GM23248 (cell line): ENCODE measurements around the gene C16orf54. TPM values are rescaled to one million over a fixed set of nuclear protein-coding genes. Genes with fewer than 3 reads are reported as not detected.
A peak's percentile ranks its signal among the peaks of the same experiment; 100 is the strongest.
"Not testable (repeated sequence)": the region's sequence is repeated elsewhere in the genome, so short reads cannot be mapped to it uniquely, and the experiment has no call there.

Experiments
- DNase-seq: peaks from one replicate; pipeline ENCODE4 v3.0.0-alpha.2; 2015
- H2AFZ ChIP-seq: fragments of 200-600 bp; sonication (generic); 2 replicates; pipeline ENCODE4 v1.6.1; 2016; ENCODE audit warnings: antibody characterized with exemption
- H3F3A ChIP-seq: fragments of 200-600 bp; sonication (generic); 2 replicates; pipeline ENCODE4 v1.6.1; 2016; ENCODE audit warnings: mild to moderate bottlenecking, antibody characterized with exemption, mixed run types; ENCODE audit not compliant: insufficient read depth
- H3K27ac ChIP-seq: fragments of 200-600 bp; sonication (generic); 2 replicates; pipeline ENCODE4 v1.5.1; 2016; ENCODE audit warnings: mild to moderate bottlenecking
- H3K27me3 ChIP-seq: fragments of 200-600 bp; sonication (generic); replicated peaks from 2 replicates; pipeline ENCODE4 v1.6.1; 2016; ENCODE audit warnings: mild to moderate bottlenecking; ENCODE audit not compliant: insufficient read depth
- H3K36me3 ChIP-seq: fragments of 200-600 bp; sonication (generic); 2 replicates; pipeline ENCODE4 v1.6.1; 2016; ENCODE audit warnings: low read depth, mild to moderate bottlenecking
- H3K4me1 ChIP-seq: fragments of 200-600 bp; sonication (generic); 2 replicates; pipeline ENCODE4 v1.6.1; 2016; ENCODE audit warnings: mild to moderate bottlenecking; ENCODE audit not compliant: insufficient read depth
- H3K4me2 ChIP-seq: fragments of 200-600 bp; sonication (generic); one replicate; pipeline ENCODE4 v1.6.1; 2016; ENCODE audit warnings: mild to moderate bottlenecking; ENCODE audit not compliant: unreplicated experiment
- H3K4me3 ChIP-seq: fragments of 200-600 bp; sonication (generic); 2 replicates; pipeline ENCODE4 v1.5.1; 2016; ENCODE audit warnings: mild to moderate bottlenecking
- H3K79me2 ChIP-seq: fragments of 200-600 bp; sonication (generic); 2 replicates; pipeline ENCODE4 v1.6.1; 2016; ENCODE audit warnings: mild to moderate bottlenecking; ENCODE audit not compliant: insufficient read depth
- H3K9ac ChIP-seq: fragments of 200-600 bp; sonication (generic); 2 replicates; pipeline ENCODE4 v1.6.1; 2016; ENCODE audit warnings: mild to moderate bottlenecking
- H3K9me2 ChIP-seq: fragments of 200-600 bp; sonication (generic); 2 replicates; pipeline ENCODE4 v1.6.1; 2016; ENCODE audit warnings: mixed run types, mild to moderate bottlenecking, moderate library complexity; ENCODE audit not compliant: insufficient read depth
- H3K9me3 ChIP-seq: fragments of 200-600 bp; sonication (generic); one replicate; pipeline ENCODE4 v1.6.1; 2017; ENCODE audit warnings: low read depth
- H4K20me1 ChIP-seq: fragments of 200-600 bp; sonication (generic); 2 replicates; pipeline ENCODE4 v1.6.0; 2016; ENCODE audit not compliant: insufficient read depth
- EZH2 ChIP-seq: fragments of 200-600 bp; sonication (generic); IDR thresholded peaks from 2 replicates; pipeline ENCODE4 v1.6.1; 2018; ENCODE audit warnings: antibody characterized with exemption, mild to moderate bottlenecking; ENCODE audit not compliant: insufficient read depth, poor library complexity, severe bottlenecking
- EZH2phosphoT487 ChIP-seq: fragments of 200-600 bp; sonication (generic); IDR thresholded peaks from 2 replicates; pipeline ENCODE4 v1.6.1; 2018; ENCODE audit warnings: antibody characterized with exemption, moderate library complexity, mild to moderate bottlenecking, low read depth; ENCODE audit not compliant: insufficient read depth
- WGBS, 2 experiments: methylation state at CpG; one replicate each; pipeline ENCODE4 v1.1.6; 2015 to 2017; ENCODE audit warnings: low lambda C conversion rate in 2 of 2, low coverage in 1 of 2; ENCODE audit errors: missing lambda C conversion rate in 2 of 2; 5-methylcytosine and 5-hydroxymethylcytosine counted together
- in situ Hi-C: fragments of 300-500 bp; cut with MboI; formaldehyde crosslinking; loops from 2 replicates; pipeline ENCODE4 v1.15.0; 2020
- polyA plus RNA-seq: library from polyadenylated mRNA; unstranded; fragments of >200 nt; fragmentation: Nextera tagmentation; extraction: Ambion mirVana; gene quantifications from 2 replicates; pipeline ENCODE4 v1.2.1, GENCODE V29; 2016
- total RNA-seq: library from RNA; depleted of rRNA; stranded (reverse); fragments of >200 nt; shearing (Covaris generic); gene quantifications from 2 replicates; pipeline ENCODE4 v1.2.3, GENCODE V29; 2014

C16orf54 gene
- total and polyA plus RNA-seq, 2 experiments from 2014 or later, result not detected

DNA sequence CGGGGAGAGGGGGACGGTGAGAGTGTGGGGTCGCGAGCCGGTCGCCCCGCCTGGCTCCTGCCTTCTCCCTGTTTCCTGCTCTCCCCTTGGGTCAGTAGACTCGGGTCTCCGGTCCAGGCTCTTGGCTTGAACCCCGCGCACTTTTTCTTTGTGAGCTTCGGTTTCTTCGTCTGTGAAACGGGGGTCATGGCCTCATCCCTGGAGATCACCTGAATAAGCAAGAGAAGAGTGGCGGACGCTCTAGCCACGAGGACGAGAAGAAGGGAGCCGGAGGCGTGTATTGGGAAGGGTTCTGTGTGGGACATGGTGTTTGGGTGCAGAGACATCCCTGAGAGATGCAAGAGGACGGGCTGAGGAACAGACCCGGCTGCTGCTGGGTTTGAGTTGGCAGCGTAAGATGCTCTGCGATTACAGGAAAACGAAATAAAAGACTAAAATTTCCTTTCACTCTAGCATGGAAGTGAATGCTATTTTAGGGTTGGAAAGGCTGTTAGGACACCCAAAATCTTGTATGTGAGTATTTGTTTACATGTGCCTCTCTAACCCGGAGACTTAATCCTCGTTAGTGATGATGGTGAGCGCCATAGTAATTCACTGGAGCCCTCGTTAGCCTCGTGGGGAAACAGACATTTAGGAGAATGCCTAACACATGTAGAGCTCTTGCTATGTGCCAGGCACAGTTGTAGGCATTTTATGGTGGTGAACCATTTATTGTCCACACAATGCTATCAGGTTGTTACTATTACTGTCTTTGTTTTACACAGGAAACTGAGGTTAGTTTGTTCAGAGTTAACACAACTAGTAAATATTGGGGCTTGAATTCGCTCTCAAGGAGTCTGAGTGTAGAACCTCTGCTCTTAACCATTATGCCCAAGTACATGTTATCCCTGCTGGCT, 45.4 kb upstream of the C16orf54 start:
- WGBS, 2 experiments, result 2 to 3% methylated on average over 26 to 31 of the region's 31 CpGs
- Histone ChIP-seq H3K27me3 (no peaks in the 10 kb centered on the region), H3K4me2 (peak overlapping the region; percentile 79), H3K9ac (peak overlapping the region; percentile 86), H2AFZ (peak overlapping the region; percentile 94), H3K9me2 (no peaks in the 10 kb centered on the region), H3K79me2 (peaks cover 56% of the 10 kb centered on the region), H4K20me1 (no peaks in the 10 kb centered on the region), H3K4me3 (peak overlapping the region; percentile 84), H3K36me3 (no peaks in the 10 kb centered on the region), H3K9me3 (no peaks in the 10 kb centered on the region), H3F3A (peaks cover 5% of the 10 kb centered on the region; the same call in 1 of the 2 replicates), H3K4me1 (0 out of 2 replicates have a peak, but pooled peaks cover 9% of the 10 kb centered on the region), H3K27ac (peak overlapping the region; percentile 13; the same call in 1 of the 2 replicates)
- DNase-seq, result peak; percentile 51
- TF ChIP-seq EZH2 (no peak), EZH2phosphoT487 (no peak)
- in situ Hi-C loops, result no loop called here

GRCh38 chr16:29790183-29790948, 44.6 kb upstream of the C16orf54 start, which contains the start of gene KIF22:
TSS of gene KIF22 (plus strand) at chr16:29790751. CDS start at chr16:29790760, 9 bp downstream.
- H3K4me3 ChIP-seq, result peak within 1 kb of the TSS; percentile 84
- H3K9ac ChIP-seq, result peak within 1 kb of the TSS; percentile 86
- TF ChIP-seq EZH2, result no peak
- TF ChIP-seq EZH2phosphoT487, result no peak
- peak within 1 kb of the TSS; percentile 81 for H3K27ac ChIP-seq
- H3K9me2 ChIP-seq, result no peaks in the 10 kb centered on the region
- H3K36me3 ChIP-seq, result no peaks in the 10 kb centered on the region
- peaks cover 9% of the 10 kb centered on the region; the same call in 1 of the 2 replicates for H3K4me1 ChIP-seq
- WGBS, 2 experiments, result 0 to 2% methylated on average over 61 to 67 of the region's 67 CpGs
- peak; percentile 100 for DNase-seq
- H3K27me3 ChIP-seq, result no peaks in the 10 kb centered on the region
- in situ Hi-C loops, result no loop called here
- peaks cover 5% of the 10 kb centered on the region; the same call in 1 of the 2 replicates for H3F3A ChIP-seq
- H3K4me2 ChIP-seq, result peak within 1 kb of the TSS; percentile 88
- peaks cover 48% of the 10 kb centered on the region for H3K79me2 ChIP-seq
- no peaks in the 10 kb centered on the region for H4K20me1 ChIP-seq
- peak within 1 kb of the TSS; percentile 100 for H2AFZ ChIP-seq
- H3K9me3 ChIP-seq, result no peaks in the 10 kb centered on the region

- Histone ChIP-seq H3F3A (peaks cover 5% of the 10 kb centered on the region; the same call in 1 of the 2 replicates), H3K79me2 (peaks cover 42% of the 10 kb centered on the region), H3K4me1 (peaks cover 9% of the 10 kb centered on the region; the same call in 1 of the 2 replicates), H2AFZ (peak overlapping the region; percentile 100), H3K9me3 (no peaks in the 10 kb centered on the region), H3K27me3 (no peaks in the 10 kb centered on the region), H3K27ac (peak overlapping the region; percentile 81), H3K4me2 (peak overlapping the region; percentile 88), H3K36me3 (no peaks in the 10 kb centered on the region), H3K9me2 (no peaks in the 10 kb centered on the region), H3K4me3 (peak overlapping the region; percentile 84), H4K20me1 (no peaks in the 10 kb centered on the region), H3K9ac (peak overlapping the region; percentile 83)
- no peak for DNase-seq
- TF ChIP-seq EZH2phosphoT487 (no peak), EZH2 (no peak)
- in situ Hi-C loops, result no loop called here
- 56 to 64% methylated on average over 17 to 20 of the region's 20 CpGs for WGBS, 2 experiments
Measured at GRCh38 chr16:29789775-29790182, 44.0 kb upstream of the C16orf54 start.

- H3K4me3 ChIP-seq, H3K9me2 ChIP-seq, in situ Hi-C loops, H3K4me1 ChIP-seq, H3K27me3 ChIP-seq, H3K9me3 ChIP-seq, DNase-seq, H3F3A ChIP-seq, H4K20me1 ChIP-seq, H3K4me2 ChIP-seq, H3K9ac ChIP-seq, H3K36me3 ChIP-seq, H2AFZ ChIP-seq, H3K27ac ChIP-seq: not testable (repeated sequence)
- H3K79me2 ChIP-seq, result peaks cover 16% of the 10 kb centered on the region
- 85% methylated on average over 4 of the region's 4 CpGs for WGBS, 2 experiments
Measured at GRCh38 chr16:29787155-29787554, 41.4 kb upstream of the C16orf54 start.
